Muscle of leg (tissue), 11 donors: ENCODE measurements around the gene GYG1. TPM values are rescaled to one million over a fixed set of nuclear protein-coding genes. Genes with fewer than 3 reads are reported as not detected.

Source experiments
- DNase-seq: peaks from one replicate; pipeline ENCODE4 v3.0.0; 2013
- H3K27ac ChIP-seq: one replicate; pipeline ENCODE4 v1.5.1; 2013; ENCODE audit warnings: mild to moderate bottlenecking, low read length, control low read depth
- H3K27me3 ChIP-seq: one replicate; pipeline ENCODE4 v1.6.1; 2013; ENCODE audit warnings: low read length; ENCODE audit not compliant: control insufficient read depth, insufficient read depth
- H3K36me3 ChIP-seq: one replicate; pipeline ENCODE4 v1.6.1; 2013; ENCODE audit warnings: low read length; ENCODE audit not compliant: control insufficient read depth, insufficient read depth
- H3K4me1 ChIP-seq: one replicate; pipeline ENCODE4 v1.6.1; 2013; ENCODE audit warnings: low read length; ENCODE audit not compliant: control insufficient read depth, insufficient read depth
- H3K4me3 ChIP-seq: one replicate; pipeline ENCODE4 v1.5.1; 2013; ENCODE audit warnings: low read length, control low read depth
- H3K9me3 ChIP-seq: replicated peaks from 2 replicates; pipeline ENCODE4 v1.6.1; 2013; ENCODE audit warnings: low read depth, low read length; ENCODE audit not compliant: control insufficient read depth
- WGBS: methylation state at CpG from one replicate; pipeline ENCODE4 v1.1.5; 2013; ENCODE audit warnings: missing lambda C conversion rate; ENCODE audit not compliant: insufficient coverage; 5-methylcytosine and 5-hydroxymethylcytosine counted together
- polyA plus RNA-seq, 8 donors: library from polyadenylated mRNA; unstranded; fragments of 120-200 nt; gene quantifications; one replicate each; pipeline versions ENCODE4 v1.2.1 to v1.2.3, GENCODE V29; 2013; ENCODE audit warnings: inconsistent platforms in 1 of 8, low replicate concordance in 1 of 8; ENCODE audit not compliant: insufficient read length in 8 of 8, insufficient read depth in 1 of 8
- total RNA-seq: library from RNA; stranded (reverse); fragments of 120-200 nt; gene quantifications from one replicate; pipeline ENCODE4 v1.2.4, GENCODE V29; 2013

Gene GYG1
- total and polyA plus RNA-seq, 9 donors = 33.1 to 74.3 (median 60.6) TPM

DNA sequence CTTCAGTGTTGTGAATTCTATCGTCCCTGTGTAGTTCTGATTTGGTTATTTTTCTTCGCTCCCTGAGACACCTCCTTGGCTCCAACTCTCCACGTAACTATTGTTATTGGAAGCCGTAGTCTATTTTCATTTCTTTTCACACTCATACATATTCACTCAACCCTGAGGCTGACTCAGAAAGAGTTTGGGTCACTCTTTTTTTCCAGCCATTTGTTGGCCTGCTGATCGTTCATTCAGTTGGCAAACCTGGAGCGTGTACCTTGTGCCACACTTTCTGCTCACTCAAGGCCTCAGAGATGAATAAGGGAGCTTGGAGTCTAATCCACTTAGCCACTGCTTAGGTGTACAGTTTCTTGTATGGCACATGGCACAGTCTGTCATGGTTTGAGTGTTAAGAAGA is 22.4 kb downstream of the GYG1 start:
- no peak overlapping the region for H3K27ac ChIP-seq
- H3K27me3 ChIP-seq = no peaks in the 10 kb centered on the region
- H3K4me1 ChIP-seq = peaks cover 10% of the 10 kb centered on the region
- 91% methylated on average over 4 of the region's 6 CpGs for WGBS
- no peak overlapping the region for H3K4me3 ChIP-seq
- no peaks in the 10 kb centered on the region for H3K9me3 ChIP-seq
- DNase-seq = no peak
- H3K36me3 ChIP-seq = peaks cover 30% of the 10 kb centered on the region

DNA sequence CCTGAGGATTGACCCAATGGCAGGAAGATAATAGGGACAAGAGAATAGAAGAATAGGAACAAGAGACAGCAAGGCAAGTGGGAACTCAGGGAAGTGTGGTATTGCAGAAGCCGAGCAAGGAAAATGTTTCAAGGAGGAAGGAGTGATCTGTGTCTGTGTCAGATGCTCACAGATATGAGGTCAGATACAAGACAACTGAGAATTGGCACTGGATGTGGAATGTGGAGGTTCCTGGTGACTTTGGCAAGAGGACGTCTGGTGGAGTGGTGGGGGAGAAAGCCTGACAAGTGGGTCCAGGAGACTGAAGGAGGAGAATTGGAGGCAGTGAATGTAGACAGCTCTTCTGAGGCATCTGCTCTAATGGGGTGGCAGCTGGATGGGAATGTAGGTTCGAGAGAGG is 24.1 kb downstream of the GYG1 start:
- Histone ChIP-seq H3K27ac (no peak overlapping the region), H3K36me3 (peaks cover 17% of the 10 kb centered on the region), H3K4me3 (no peak overlapping the region), H3K27me3 (no peaks in the 10 kb centered on the region), H3K4me1 (peaks cover 10% of the 10 kb centered on the region), H3K9me3 (no peaks in the 10 kb centered on the region)
- no peak for DNase-seq
- 69% methylated on average over 3 of the region's 3 CpGs for WGBS

DNA sequence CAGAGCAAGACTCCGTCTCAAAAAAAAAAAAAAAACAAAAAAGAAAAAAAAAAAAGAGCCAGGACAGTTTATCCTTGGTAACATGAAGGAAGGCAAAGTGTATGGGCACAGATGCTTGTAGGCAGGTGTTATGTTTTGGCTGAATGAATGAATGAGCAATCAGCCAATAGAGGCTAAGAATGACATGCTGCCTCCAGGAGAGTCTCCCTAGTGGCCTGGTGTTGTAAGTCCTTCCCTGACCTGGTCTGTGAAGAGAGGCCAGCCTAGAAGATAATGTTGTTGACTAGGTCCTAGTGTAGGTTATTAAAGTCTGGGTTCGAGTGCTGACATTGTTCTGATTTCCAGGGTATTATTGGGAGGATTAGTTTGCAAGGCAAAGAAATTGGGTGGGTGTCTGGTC is 24.9 kb downstream of the GYG1 start:
- 100% methylated on average over 1 of the region's 2 CpGs for WGBS
- Histone ChIP-seq H3K9me3 (no peaks in the 10 kb centered on the region), H3K4me1 (peaks cover 10% of the 10 kb centered on the region), H3K27me3 (no peaks in the 10 kb centered on the region), H3K4me3 (no peak overlapping the region), H3K27ac (peak overlapping the region; percentile 57), H3K36me3 (peaks cover 14% of the 10 kb centered on the region)
- no peak for DNase-seq

DNA sequence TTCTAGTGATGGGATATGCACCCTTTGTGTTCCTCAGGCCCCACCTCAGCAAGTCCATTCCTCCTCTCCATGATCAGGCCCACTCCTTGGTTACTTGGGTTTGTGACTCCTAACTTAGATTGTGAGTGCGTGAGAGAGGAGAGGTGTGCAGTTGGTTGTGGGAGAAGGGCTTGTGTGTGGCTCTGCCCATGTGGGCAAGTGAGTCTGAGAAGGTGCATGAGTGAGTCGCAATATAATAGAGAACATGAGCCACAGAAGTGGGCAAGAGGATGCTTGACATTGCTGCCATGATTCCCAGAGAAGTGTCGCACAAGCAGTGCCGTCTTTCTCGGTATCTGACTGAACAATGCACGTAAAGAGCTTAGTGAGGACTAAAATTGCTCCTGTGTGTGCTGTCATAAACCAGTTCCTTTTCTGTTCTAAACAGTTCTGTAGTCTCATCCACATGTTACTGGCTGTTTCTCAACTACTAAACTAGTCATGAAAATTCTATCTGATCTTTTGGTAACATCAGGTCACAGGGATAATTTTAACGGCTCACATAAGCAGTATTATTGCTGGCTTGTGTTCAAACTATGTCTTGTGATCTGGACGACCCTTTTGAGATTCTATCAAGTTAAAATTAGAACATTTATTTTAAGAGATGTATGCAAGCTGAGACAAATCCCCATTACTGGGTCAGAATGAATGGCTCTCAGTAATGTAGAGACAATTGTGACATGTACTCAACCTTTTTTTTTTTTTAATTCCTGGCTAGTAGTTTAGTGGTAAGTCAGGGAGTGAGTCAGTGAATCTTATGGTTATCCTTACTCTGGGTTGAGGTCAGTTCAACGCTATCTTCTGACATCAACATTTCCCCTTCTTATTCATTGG is 25.6 kb downstream of the GYG1 start:
- 96% methylated on average over 6 of the region's 9 CpGs for WGBS
- peaks cover 10% of the 10 kb centered on the region for H3K4me1 ChIP-seq
- H3K27me3 ChIP-seq = no peaks in the 10 kb centered on the region
- DNase-seq = peak; percentile 64
- H3K27ac ChIP-seq = peak overlapping the region; percentile 57
- peaks cover 11% of the 10 kb centered on the region for H3K36me3 ChIP-seq
- no peaks in the 10 kb centered on the region for H3K9me3 ChIP-seq
- H3K4me3 ChIP-seq = no peak overlapping the region

DNA sequence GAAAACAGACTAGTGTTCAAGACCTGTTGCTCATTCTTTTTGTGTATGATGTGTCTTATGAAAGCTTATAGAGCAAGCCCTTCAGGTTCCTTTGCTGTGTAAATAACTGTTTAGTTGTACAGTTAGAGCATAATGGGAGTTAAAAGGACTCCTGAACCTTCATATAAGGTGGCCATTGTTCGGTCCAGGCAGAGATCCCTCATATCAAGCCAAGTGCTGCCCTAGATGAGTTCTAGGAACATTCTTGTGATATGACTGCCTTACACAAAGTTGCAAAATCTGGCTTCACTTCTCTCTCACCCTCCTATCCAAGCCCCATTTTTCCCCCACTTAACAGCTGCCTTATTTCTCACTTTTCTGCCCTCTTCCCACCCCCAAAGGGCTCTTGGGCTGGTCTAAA is 26.9 kb downstream of the GYG1 start:
- no peaks in the 10 kb centered on the region for H3K27me3 ChIP-seq
- no peak overlapping the region for H3K4me3 ChIP-seq
- H3K27ac ChIP-seq = no peak overlapping the region
- no CpG with 5 or more reads among the region's 1 CpG for WGBS
- H3K9me3 ChIP-seq = no peaks in the 10 kb centered on the region
- no peak for DNase-seq
- peaks cover 8% of the 10 kb centered on the region for H3K4me1 ChIP-seq
- H3K36me3 ChIP-seq = peaks cover 11% of the 10 kb centered on the region

DNA sequence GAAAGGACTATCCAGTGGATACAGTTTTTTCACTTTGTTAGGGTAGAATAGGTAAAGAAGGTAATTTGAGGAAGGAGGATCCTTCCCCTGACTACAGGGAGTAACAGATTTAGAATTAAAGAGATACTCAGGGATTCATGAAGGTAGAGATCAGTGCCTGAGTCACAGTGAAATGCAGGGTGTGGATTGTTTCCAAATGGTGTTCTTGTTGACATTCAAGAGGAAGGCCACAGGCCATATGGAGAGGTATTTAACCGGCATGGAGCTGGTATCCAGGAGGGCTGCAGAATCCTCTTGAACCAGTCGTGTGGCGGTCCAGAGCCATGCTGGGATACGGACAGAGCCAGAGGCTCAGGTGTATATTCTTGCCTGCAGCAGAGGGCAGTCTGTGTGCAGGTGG is 28.2 kb downstream of the GYG1 start:
- Histone ChIP-seq H3K4me1 (peaks cover 8% of the 10 kb centered on the region), H3K4me3 (no peak overlapping the region), H3K9me3 (no peaks in the 10 kb centered on the region), H3K36me3 (peaks cover 11% of the 10 kb centered on the region), H3K27me3 (no peaks in the 10 kb centered on the region), H3K27ac (no peak overlapping the region)
- no peak for DNase-seq
- 100% methylated on average over 1 of the region's 4 CpGs for WGBS

DNA sequence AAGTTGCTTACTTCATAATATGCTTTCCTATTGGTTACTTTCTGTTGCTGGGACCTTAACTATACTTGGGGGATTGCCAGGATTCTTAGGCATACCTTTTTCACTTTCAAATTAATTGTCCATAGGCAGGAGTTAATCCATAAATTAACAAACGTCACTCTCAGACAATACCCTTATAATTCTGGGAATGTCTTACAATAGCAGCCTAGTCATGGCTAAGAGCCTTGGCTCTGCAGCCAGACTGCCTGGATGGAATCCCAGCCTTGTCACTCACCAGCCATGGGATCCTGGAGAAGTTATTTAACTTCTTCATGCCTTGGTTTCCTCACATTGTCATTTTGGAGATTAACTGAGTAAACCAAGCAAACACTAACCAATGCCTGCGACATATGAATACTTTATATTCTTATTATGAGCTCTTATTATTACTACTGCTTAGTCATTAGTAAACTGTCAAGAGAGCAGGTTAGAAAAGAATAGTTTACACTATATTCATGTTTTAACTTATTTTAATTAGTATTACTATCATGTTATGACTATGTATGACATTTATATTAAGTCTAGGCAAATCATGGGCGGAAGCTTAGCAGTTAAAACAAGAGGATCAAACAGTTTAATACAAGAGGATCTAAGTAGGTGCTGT is 29.0 kb downstream of the GYG1 start:
- no peaks in the 10 kb centered on the region for H3K27me3 ChIP-seq
- H3K36me3 ChIP-seq = peaks cover 15% of the 10 kb centered on the region
- peaks cover 8% of the 10 kb centered on the region for H3K4me1 ChIP-seq
- DNase-seq = no peak
- H3K9me3 ChIP-seq = no peaks in the 10 kb centered on the region
- WGBS = 100% methylated on average over 1 of the region's 3 CpGs
- no peak overlapping the region for H3K27ac ChIP-seq
- H3K4me3 ChIP-seq = no peak overlapping the region

DNA sequence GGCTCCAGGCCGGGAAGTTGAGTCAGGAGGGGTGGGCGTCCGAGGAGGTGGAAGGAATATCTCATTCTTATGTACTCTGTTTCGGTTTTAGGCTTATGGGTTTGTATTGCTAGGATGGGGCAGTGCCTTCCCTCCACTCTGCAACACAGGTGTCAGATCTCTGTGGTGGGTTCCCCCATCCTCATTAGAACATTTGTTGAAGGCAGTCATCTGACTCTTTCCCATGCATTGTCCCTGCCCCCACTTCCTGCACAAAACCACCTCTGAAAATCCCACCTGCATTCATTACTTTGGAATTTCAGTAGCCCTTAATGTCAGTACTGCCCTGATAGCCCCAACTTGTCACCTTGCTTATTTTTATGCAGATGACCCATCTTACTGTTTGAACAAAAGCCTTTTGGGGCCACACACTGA is 29.5 kb downstream of the GYG1 start:
- no CpG with 5 or more reads among the region's 4 CpGs for WGBS
- H3K36me3 ChIP-seq = peaks cover 14% of the 10 kb centered on the region
- DNase-seq = no peak
- H3K27me3 ChIP-seq = no peaks in the 10 kb centered on the region
- H3K27ac ChIP-seq = no peak overlapping the region
- no peaks in the 10 kb centered on the region for H3K9me3 ChIP-seq
- H3K4me1 ChIP-seq = peaks cover 8% of the 10 kb centered on the region
- no peak overlapping the region for H3K4me3 ChIP-seq

DNA sequence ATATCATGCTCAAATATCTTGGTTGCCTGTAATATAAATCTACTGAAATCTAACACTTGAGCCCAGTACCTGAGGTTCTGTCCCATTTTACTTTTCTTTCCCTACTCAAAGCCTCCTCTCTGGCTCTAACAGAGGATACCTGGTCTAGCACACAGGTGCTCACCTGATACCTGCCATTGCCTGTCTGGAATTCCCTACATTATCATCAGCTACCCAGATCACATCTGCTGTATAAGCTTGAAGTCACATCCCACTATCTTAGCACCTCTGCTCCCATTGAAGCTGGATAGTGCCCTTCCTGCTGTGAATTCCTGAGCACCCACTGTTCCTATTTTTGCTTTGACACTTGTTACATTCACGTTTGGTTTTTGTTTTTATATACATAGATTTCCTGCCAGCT is 30.5 kb downstream of the GYG1 start:
- WGBS = no CpG with 5 or more reads among the region's 1 CpG
- H3K27me3 ChIP-seq = no peaks in the 10 kb centered on the region
- no peak overlapping the region for H3K4me3 ChIP-seq
- no peaks in the 10 kb centered on the region for H3K9me3 ChIP-seq
- H3K36me3 ChIP-seq = peaks cover 14% of the 10 kb centered on the region
- H3K27ac ChIP-seq = no peak overlapping the region
- H3K4me1 ChIP-seq = peaks cover 3% of the 10 kb centered on the region
- DNase-seq = no peak

DNA sequence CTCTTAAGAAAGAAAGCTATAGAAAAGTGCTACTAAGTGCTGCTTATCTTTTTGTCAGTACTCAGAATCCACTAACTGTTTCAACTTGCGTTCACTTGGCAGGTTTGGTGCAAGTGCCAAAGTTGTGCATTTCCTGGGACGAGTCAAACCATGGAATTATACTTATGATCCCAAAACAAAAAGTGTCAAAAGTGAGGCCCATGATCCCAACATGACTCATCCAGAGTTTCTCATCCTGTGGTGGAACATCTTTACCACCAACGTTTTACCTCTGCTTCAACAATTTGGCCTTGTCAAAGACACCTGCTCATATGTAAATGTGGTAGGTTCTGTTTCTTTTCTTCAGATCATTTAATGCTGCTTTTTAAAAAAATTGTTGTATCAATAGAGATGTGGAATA is 32.6 kb downstream of the GYG1 start:
- no peak for DNase-seq
- Histone ChIP-seq H3K27me3 (no peaks in the 10 kb centered on the region), H3K4me3 (no peak overlapping the region), H3K4me1 (no peaks in the 10 kb centered on the region), H3K9me3 (no peaks in the 10 kb centered on the region), H3K36me3 (peaks cover 15% of the 10 kb centered on the region), H3K27ac (no peak overlapping the region)
- WGBS = 92% methylated on average over 2 of the region's 3 CpGs
